Activated CD4-positive, alpha-beta T cell treated with anti-CD3 and anti-CD28 coated beads, Interleukin-2, Interleukin-4, amounts not matched to agents 100 ng/mL and 50 ng/mL, durations not matched to agents 16 hours and 8 hours (primary cell): ENCODE measurements around the gene NPFF.

Source experiments
- DNase-seq: peaks from one replicate; pipeline ENCODE4 v3.0.0-alpha.2; 2020; ENCODE audit warnings: low spot score

The NPFF gene

DNA sequence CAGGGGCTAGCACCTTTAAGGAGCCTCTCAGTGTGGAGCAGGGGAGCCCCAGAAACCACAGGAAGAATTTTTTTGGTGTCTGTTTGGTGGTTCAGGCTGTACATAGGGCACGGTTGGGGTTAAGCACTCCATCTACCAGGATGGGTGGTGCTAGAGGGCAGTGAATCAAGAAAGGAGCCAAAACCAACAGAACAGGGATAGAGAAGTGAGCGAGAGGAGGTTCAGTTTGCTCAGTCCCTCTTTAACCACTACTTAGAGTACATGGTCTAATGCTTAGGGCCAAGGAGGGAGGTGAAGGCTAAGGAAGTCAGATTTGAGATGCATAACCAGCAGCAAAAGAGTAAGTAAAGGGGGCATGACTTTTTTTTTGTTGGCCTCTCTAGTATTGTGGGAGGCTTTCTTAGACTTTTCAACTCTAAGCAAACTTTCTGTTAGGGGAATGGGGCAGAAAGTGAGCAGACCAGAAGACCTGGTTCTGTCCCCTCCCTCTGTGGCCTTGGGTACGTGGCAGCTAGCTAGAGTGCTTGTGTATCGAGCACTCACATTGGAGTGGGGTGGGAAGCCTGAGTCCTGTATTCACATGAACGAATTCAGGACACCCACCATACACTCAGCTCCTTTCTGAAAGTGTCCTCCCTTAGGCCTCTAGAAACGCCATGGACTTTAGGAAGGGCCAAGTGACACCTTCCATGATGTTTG is 6.6 kb upstream of the NPFF start:
- no peak for DNase-seq

DNA sequence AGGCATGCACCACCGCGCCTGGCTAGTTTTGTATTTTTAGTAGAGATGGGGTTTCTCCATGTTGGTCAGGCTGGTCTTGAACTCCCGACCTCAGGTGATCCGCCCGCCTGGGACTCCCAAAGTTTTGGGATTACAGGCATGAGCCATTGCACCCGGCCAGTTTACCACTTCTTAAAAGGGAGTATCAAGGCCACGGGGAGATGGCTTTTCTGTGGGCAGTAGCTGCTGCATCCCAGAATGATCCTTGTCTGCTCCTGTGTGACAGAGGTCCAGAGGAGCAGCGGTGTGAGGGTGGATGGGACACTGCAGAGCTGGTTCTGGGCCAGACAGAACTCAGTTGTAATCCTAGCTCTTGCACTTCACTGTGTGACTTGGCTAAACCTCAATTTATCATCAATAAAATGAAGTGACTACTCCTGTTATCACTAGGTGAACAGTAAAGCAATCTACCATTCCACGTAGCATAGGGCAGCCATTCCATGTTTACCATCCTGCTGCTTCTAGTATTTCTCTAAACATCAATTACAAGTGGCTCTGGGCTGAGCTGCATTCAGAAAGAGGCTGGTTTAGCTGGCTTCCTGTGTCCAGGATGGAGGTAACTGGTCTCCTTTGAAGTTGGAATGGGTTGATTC is 3.0 kb upstream of the NPFF start:
- DNase-seq, result no peak

DNA sequence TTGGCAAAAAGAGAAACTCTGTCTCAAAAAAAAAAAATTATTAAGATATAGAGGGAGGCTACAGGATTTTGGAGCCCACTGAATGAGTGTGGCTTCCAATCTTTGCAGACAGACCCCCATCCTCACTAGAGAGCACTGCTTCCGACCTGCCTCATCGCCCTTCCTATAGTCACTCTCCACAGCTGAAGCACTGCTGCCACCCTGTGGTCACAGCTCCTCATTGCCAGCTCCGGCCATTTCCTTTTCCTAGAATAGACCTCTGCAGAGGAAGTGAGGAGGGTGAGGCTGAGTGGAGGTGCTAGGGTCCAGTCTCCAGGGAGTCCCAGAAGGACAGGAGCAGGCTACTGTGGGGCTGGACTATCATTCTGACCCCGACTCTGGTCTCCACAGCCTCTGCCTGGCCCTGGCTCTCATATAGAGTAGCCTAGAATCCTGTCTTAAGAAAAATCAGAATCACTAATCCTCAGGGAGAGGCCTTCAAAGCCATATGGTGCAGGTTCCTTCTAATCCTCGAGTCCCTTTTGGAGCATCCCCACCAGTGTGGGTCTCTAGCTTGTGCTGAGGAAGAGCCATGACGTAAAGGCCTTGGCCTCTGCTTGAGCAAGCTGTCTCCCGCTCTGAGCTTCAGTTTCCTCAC is 1.4 kb upstream of the NPFF start:
- DNase-seq, result peak; percentile 89

DNA sequence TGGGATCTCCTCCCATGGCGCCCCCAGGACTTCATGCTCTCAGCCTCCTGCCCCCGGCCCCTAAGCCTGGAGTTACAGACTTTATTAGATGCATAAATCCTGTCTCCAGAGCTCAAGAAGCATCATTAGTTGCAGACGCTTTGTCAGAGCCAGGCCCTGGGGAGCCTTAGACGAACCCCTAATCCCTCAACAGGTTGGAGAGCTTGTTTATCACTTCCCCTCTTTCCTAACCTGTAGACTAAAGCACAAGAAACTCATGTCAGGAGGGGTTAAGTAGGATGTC is 260 bp upstream of the NPFF start:
- no peak for DNase-seq

- DNase-seq, result no peak
Measured at GRCh38 chr12:53506450-53506785, 866 bp downstream of the NPFF start.

DNA sequence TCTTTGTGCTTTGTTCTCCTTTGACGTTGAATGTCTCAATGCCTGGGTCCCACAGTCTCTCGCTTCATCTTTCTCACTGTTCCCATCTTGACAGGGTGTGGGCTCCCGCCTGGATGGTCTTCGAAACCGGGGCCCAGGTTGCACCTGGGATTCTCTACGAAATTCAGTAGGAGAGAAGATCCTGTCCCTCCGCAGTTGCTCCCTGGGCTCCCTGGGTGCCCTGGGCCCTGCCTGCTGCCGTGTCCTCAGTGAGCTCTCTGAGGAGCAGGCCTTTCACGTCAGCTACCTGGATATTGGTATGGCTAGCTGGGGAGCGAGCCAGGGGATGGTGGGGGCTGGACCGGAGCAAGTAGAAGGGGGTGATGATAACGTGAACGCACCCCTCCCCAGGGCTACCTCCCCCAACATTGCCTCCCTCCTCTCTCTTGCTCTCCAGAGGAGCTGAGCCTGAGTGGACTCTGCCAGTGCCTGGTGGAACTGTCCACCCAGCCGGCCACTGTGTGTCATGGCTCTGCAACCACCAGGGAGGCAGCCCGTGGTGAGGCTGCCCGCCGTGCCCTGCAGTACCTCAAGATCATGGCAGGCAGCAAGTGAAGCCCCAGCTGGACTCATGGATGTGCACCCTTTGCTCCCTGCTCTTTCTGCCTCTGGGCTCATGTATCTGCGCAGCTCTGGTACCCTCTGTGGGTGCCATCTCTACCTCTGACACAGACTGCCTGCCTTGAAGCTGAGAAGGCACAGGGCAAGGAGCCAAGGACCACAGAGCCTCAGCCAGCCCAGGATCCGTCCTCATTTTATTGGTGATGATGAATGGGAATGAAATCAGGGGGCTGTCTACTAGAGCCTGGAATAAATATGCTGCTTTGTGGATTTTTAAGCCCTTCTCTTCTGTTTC is 1.5 kb downstream of the NPFF start:
- no peak for DNase-seq

DNA sequence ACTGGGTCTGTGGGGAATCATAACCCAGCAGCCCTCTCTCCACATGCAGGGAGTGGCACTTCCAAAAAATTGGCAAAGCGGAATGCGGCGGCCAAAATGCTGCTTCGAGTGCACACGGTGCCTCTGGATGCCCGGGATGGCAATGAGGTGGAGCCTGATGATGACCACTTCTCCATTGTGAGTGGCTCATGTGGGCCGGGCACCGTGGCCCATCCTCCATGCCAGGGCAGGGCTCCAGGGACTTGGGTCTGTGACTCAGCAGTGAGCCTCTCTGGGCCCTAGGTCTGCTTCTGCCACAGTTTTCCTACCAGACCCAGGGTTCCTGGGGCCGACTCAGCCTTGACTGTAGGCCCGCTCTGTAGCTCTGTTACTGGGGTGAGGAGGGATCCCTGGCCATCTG is 2.2 kb downstream of the NPFF start:
- DNase-seq, result no peak

GRCh38 chr12:53504004-53504920 is 3.0 kb downstream of the NPFF start:
- no peak for DNase-seq

DNA sequence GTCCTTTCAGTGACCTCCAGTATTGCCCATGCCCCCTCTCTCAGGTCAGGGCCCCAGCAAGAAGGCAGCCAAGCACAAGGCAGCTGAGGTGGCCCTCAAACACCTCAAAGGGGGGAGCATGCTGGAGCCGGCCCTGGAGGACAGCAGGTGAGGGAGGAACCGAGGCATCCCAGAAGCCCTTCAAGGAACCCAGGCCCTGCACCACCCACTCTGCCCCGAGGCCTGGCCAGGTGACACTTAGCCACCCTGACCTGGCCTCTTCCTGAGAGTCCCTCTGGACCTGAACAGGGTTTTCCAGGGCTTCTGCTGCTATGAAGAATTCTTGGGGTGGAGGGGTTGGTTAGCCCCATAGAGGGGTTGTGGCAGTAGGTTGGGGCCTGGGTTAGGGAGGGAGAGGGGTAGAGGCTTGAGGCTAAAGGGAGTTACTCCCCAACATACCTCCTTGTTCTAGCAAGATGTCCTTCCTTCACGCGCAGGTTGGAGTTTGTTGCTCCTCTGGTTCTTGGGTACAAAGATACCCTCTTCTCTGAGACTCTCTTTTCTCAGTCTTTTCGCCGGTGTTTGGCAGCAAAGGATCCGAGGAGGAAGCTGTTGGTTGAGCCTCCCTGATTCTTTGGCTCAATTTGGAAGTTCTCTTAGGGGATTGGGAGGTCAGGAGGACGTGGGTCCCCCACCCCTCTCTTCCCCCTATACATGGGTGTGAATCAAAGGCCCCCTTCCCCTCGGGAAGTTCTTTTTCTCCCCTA is 4.1 kb downstream of the NPFF start:
- no peak for DNase-seq

DNA sequence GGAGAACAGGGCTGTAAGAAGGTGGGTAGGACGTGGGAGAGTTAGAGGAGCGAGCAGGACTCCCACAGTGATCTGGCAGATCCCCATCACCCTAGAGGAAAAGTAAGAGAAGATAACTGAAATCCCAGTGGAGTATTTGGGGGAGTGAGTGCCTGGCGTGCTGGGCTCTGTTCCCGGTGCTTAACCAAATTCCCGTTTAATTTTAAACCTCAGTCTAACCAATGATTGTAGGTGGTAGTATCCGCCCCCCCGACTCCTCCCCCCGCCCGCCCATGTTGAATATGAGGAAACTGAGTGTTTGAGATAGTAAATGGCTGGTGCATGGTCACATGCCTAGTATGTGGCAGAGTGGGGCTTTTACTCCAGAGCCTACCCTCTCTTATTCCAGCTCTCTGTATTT is 5.0 kb downstream of the NPFF start:
- no peak for DNase-seq

DNA sequence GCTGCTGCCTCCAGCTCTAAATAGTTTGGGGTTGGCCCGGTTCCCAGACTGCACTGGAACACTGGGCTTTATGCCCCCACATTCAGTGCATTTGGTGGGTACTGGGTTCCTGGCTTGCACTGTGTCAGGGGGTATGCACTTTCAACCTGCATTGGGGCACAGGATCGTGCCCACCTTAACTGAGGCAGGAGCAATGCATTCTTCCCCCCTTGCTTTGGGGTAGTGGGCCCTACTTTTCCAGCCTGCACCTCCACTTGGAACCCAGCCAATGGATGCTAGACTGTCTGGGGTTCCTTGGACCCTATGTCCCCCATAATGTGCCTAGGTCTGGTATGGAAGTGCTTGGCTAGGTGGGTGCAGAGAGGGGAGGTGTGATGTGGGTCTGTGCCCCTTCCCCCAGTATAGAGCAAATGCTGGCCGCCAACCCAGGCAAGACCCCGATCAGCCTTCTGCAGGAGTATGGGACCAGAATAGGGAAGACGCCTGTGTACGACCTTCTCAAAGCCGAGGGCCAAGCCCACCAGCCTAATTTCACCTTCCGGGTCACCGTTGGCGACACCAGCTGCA is 5.6 kb downstream of the NPFF start:
- no peak for DNase-seq

DNA sequence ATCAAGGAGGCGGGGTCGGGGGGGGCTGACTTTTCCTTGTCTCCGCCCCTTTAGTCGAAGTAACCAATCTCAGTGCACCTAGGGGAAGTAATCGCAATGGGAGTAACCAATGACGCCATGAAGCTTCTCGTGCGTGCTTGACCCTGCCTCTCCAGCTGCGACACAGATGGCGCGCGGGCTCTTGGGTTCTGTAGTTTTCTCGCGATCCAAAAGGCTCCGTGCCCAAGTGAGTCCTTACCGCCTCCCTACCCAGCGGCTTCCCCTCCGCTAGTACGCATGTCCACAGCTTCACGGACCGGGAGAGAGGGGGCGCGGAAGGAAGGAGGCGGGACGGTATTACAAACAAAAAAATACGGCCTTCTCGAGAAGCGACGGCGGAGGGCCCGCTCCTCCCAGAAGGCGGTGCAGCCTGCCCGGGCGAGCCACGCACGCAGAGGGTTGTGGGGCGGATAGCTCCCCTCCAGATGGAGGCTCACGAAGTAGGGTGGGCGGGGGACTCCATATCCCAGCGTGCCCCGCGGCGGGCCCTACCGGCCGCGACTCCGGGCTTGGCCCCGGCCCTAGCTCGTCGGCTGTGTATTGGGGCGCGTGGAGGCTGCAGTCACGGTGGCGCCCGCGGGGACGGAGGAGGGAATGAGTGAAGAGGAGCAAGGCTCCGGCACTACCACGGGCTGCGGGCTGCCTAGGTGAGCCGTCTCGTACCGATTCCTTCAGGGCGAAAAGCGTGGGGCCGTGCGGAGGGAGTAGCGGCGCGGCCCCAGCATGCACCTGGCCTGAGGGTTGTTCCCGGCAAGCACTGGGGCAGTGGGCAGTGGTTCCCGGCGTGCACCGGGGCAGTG is 6.3 kb downstream of the NPFF start, which contains the start of gene TARBP2:
Gene TARBP2, plus strand, starts transcription at position 508 of the 839 bp plus-strand sequence. Its CDS starts 126 bp downstream, at position 634.
- peak; percentile 99 for DNase-seq

GRCh38 chr12:53500142-53500775 is 7.0 kb downstream of the NPFF start:
- peak; percentile 30 for DNase-seq

GRCh38 chr12:53499266-53500141 is 7.8 kb downstream of the NPFF start, which contains the start of gene MAP3K12:
Gene MAP3K12 (minus strand): TSS chr12:53499458. CDS start chr12:53487391, 12,067 bp downstream.
- peak; percentile 58 for DNase-seq

DNA sequence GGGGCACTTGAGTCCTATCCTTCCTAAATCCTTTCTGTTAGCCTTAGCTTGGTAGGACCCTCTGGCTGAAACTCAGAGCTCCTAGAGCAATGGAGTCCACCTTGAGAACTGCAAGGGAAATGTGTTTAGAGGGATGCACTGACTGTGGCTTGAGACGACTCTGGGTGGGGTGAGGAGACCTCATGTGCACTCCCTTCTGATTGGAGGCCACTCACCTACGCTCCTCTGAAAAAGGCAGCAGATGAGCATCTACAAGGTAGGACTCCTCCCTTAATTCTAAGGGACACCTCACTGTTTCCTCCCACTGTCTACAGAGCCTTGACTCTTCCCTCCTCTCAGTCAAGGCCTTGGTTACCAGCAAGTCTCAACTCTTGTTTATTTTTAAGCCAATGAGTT is 9.1 kb downstream of the NPFF start:
- no peak for DNase-seq

DNA sequence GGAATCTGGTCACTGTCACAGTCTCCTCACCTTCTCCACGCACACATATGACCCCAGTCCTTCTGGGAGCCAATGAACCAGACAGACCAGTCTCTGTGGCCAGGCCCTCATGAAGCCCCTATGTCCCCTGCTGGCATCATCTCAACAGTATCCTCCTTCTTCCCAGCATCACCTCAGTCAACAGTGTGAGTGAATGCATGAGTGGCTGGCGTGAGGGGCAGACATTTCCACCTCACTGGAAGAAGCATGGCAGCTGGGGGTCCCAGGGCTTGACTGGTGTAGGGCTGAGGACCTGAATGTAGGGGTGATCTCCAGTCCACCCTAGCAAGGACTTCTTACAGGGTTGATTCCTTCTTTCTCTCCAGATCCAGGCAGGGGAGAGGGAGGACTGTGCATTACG is 9.8 kb downstream of the NPFF start:
- no peak for DNase-seq

DNA sequence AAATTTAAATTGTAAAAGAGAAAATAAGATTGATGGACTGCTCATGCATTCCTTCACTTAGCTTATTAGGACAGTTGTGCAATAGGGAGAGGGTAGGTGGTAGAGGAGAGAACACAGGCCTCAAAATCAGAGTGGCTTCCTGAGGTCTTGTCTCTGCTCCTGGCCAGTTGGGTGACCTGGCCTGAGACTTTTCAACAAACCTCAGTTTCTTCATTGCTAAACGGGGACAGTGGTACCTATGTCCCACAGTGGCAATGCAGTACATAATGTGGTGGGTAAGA is 10.6 kb downstream of the NPFF start:
- no peak for DNase-seq
